GM23338 (cell line): Measurements from ENCODE around the gene TAF15. TPM values are rescaled to one million over a fixed set of nuclear protein-coding genes. Genes with fewer than 3 reads are reported as not detected.
A peak's percentile ranks its signal among the peaks of the same experiment; 100 is the strongest.

Experiments used
- ATAC-seq: fragments of 200-7000 bp; cut with Tn5 transposase; 3 replicates; pipeline ENCODE4 v1.9.1; 2020
- DNase-seq: peaks from one replicate; pipeline ENCODE4 v3.0.0-alpha.2; 2015; ENCODE audit warnings: low spot score
- H2AFZ ChIP-seq: fragments of 200-600 bp; sonication (generic); 2 replicates; pipeline ENCODE4 v1.8.0; 2016; ENCODE audit warnings: antibody characterized with exemption, mild to moderate bottlenecking, moderate library complexity
- H3F3A ChIP-seq: fragments of 200-600 bp; sonication (generic); replicated peaks from 2 replicates; pipeline ENCODE4 v1.8.0; 2017; ENCODE audit warnings: antibody characterized with exemption, mixed run types, low read depth
- H3K27ac ChIP-seq: fragments of 200-600 bp; sonication (generic); 2 replicates; pipeline ENCODE4 v1.6.1; 2016; ENCODE audit warnings: low read depth
- H3K27me3 ChIP-seq: fragments of 200-600 bp; sonication (generic); 2 replicates; pipeline ENCODE4 v1.8.0; 2016; ENCODE audit warnings: mild to moderate bottlenecking, mixed run types, moderate library complexity; ENCODE audit not compliant: insufficient read depth
- H3K36me3 ChIP-seq: fragments of 200-600 bp; sonication (generic); 2 replicates; pipeline ENCODE4 v1.8.0; 2016; ENCODE audit warnings: mild to moderate bottlenecking; ENCODE audit not compliant: insufficient read depth
- H3K4me1 ChIP-seq: fragments of 200-600 bp; sonication (generic); 2 replicates; pipeline ENCODE4 v1.8.0; 2016; ENCODE audit warnings: mild to moderate bottlenecking, moderate library complexity; ENCODE audit not compliant: insufficient read depth
- H3K4me2 ChIP-seq: fragments of 200-600 bp; sonication (generic); 2 replicates; pipeline ENCODE4 v1.7.1; 2017; ENCODE audit warnings: mixed run types
- H3K4me3 ChIP-seq: fragments of 200-600 bp; sonication (generic); 2 replicates; pipeline ENCODE4 v1.6.1; 2016; ENCODE audit warnings: mixed run types
- H3K79me2 ChIP-seq: fragments of 200-600 bp; sonication (generic); replicated peaks from 2 replicates; pipeline ENCODE4 v1.8.0; 2017; ENCODE audit warnings: mild to moderate bottlenecking; ENCODE audit not compliant: insufficient read depth
- H3K9me2 ChIP-seq: fragments of 200-600 bp; sonication (generic); 2 replicates; pipeline ENCODE4 v1.8.0; 2017; ENCODE audit not compliant: insufficient read depth
- H4K20me1 ChIP-seq: fragments of 200-600 bp; sonication (generic); replicated peaks from 2 replicates; pipeline ENCODE4 v1.8.0; 2017; ENCODE audit warnings: mild to moderate bottlenecking; ENCODE audit not compliant: insufficient read depth
- H3K27ac Mint-ChIP-seq: 2 replicates; pipeline ENCODE4 v1.8.0; 2020; ENCODE audit warnings: inconsistent platforms, mild to moderate bottlenecking, moderate library complexity, mixed read lengths
- H3K27me3 Mint-ChIP-seq: 3 replicates; pipeline ENCODE4 v1.8.0; 2022; ENCODE audit warnings: low read depth, mild to moderate bottlenecking, moderate library complexity, mixed read lengths, inconsistent platforms; ENCODE audit not compliant: insufficient read depth, poor library complexity
- H3K36me3 Mint-ChIP-seq: 3 replicates; pipeline ENCODE4 v1.8.0; 2021; ENCODE audit warnings: low read depth, mild to moderate bottlenecking, inconsistent platforms, moderate library complexity, mixed read lengths
- H3K4me1 Mint-ChIP-seq: 3 replicates; pipeline ENCODE4 v1.8.0; 2020; ENCODE audit warnings: mild to moderate bottlenecking, inconsistent platforms, mixed read lengths
- H3K4me3 Mint-ChIP-seq: 3 replicates; pipeline ENCODE4 v1.8.0; 2021; ENCODE audit warnings: moderate library complexity, mild to moderate bottlenecking, inconsistent platforms, mixed read lengths
- H3K9me3 Mint-ChIP-seq: 3 replicates; pipeline ENCODE4 v1.8.0; 2020; ENCODE audit warnings: moderate library complexity, mild to moderate bottlenecking, inconsistent platforms, mixed read lengths
- CREB1 ChIP-seq: fragments of 250-450 bp; sonication (Bioruptor Pico); IDR thresholded peaks from 2 replicates; pipeline ENCODE4 v1.5.0; 2020; ENCODE audit warnings: low read depth, mild to moderate bottlenecking, moderate library complexity
- EZH2 ChIP-seq: fragments of 200-600 bp; sonication (generic); IDR thresholded peaks from one replicate; pipeline ENCODE4 v1.8.0; 2017; ENCODE audit warnings: antibody characterized with exemption, mild to moderate bottlenecking, low read depth; ENCODE audit not compliant: unreplicated experiment
- EZH2phosphoT487 ChIP-seq: fragments of 200-600 bp; sonication (generic); IDR thresholded peaks from one replicate; pipeline ENCODE4 v1.8.1; 2018; ENCODE audit warnings: antibody characterized with exemption; ENCODE audit not compliant: unreplicated experiment
- NANOG ChIP-seq: IDR thresholded peaks from 2 replicates; pipeline ENCODE4 v1.6.1; 2016; ENCODE audit warnings: antibody characterized with exemption, borderline replicate concordance
- POLR2AphosphoS5 ChIP-seq: IDR thresholded peaks from 2 replicates; pipeline ENCODE4 v1.6.1; 2016; ENCODE audit warnings: antibody characterized with exemption, low read depth
- STAT1 ChIP-seq: IDR thresholded peaks from one replicate; pipeline ENCODE4 v1.6.1; 2016; ENCODE audit warnings: antibody characterized with exemption; ENCODE audit not compliant: unreplicated experiment
- polyA plus RNA-seq: library from polyadenylated mRNA; unstranded; fragments of >200 nt; fragmentation: Nextera tagmentation; extraction: Ambion mirVana; gene quantifications from 2 replicates; pipeline ENCODE4 v1.2.1, GENCODE V29; 2016
- total RNA-seq: library from RNA; depleted of rRNA; stranded (reverse); fragments of >200 nt; shearing (Covaris generic); gene quantifications from 2 replicates; pipeline ENCODE4 v1.2.3, GENCODE V29; 2014
- TF ChIP-seq, protein P1 (sequence below), 2 experiments: fragments of 200-600 bp in 1 of 2; sonication (generic) in 1 of 2; conservative IDR thresholded peaks; 2 replicates each; pipeline versions ENCODE4 v1.5.1 to v1.6.1; 2016 to 2017; ENCODE audit warnings: antibody characterized with exemption in 2 of 2, low read depth in 2 of 2, mild to moderate bottlenecking in 2 of 2, moderate library complexity in 1 of 2
- TF ChIP-seq, protein P2 (sequence below): IDR thresholded peaks from 2 replicates; pipeline ENCODE4 v1.6.1; 2016; ENCODE audit warnings: antibody characterized with exemption

Gene TAF15
- total and polyA plus RNA-seq, 2 experiments from 2014 or later = 33.8 to 109 TPM

DNA sequence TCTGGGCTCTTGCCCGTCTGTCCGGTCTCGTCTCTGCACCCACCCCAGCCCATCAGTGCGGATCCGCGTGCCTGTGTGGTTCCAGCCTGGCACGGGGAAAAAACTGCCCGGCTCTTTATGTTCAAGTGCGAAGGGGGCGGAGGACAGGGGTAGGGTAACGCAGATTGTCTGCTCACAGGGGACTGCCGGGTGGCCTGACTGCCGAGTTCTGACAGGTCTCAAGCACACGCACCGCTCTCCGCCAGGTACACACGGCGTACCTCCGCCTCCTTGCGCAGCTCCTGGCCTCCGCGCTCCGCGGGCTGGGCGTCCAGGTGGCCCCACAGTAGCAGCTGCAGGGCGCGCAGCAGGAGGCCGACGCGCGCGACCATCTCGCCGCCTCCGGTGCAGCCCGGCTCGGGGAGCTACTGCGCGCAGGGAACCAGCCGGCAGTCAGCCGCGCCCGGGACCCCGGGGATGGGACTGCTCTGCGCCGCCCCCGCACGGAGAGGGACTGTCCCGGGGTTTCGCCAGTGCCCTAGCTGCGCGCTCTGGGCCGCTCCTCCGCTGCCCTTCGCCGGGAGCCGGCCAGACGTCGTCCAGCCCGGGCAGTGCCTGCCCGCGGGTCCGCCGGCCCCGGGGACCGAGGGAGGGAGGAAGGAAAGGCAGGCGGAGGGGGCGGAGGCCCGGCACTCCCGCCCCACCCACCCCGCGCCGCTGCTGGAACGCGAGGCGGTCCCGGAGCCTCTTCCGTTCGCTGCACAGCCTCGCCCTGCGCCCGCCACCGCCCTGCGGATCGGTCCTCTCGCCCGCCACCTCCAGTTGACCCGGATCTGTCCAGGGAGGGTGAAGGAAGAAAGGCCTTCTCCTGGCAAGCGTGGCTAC lies 14.0 kb upstream of the TAF15 start, which contains the start of gene MMP28:
TSS of gene MMP28 (minus strand) at position 635 of the 864 bp plus-strand sequence. CDS start at position 371, 264 bp downstream.
- peaks cover 11% of the 10 kb centered on the region for H3F3A ChIP-seq
- no peak within 1 kb of the TSS for H3K27ac ChIP-seq
- H3K79me2 ChIP-seq = no peaks in the 10 kb centered on the region
- no peaks in the 10 kb centered on the region; the same call in 2 of the 3 replicates for H3K36me3 Mint-ChIP-seq
- H3K4me3 ChIP-seq = peak within 1 kb of the TSS; percentile 70
- H4K20me1 ChIP-seq = no peaks in the 10 kb centered on the region
- peak within 1 kb of the TSS; percentile 70 for H3K4me3 Mint-ChIP-seq
- peaks cover 10% of the 10 kb centered on the region; the same call in 2 of the 3 replicates for H3K4me1 Mint-ChIP-seq
- ATAC-seq (peak; percentile 80), DNase-seq (peak; percentile 69)
- H3K9me2 ChIP-seq = no peaks in the 10 kb centered on the region
- H3K27me3 ChIP-seq = peaks cover 78% of the 10 kb centered on the region
- peaks cover 49% of the 10 kb centered on the region for H3K27me3 Mint-ChIP-seq
- H2AFZ ChIP-seq = peak within 1 kb of the TSS; percentile 97
- 0 out of 2 replicates have a peak, but pooled peaks cover 5% of the 10 kb centered on the region for H3K4me1 ChIP-seq
- H3K4me2 ChIP-seq = peak within 1 kb of the TSS; percentile 91
- H3K36me3 ChIP-seq = no peaks in the 10 kb centered on the region
- no peak within 1 kb of the TSS for H3K27ac Mint-ChIP-seq
- no peaks in the 10 kb centered on the region for H3K9me3 Mint-ChIP-seq
- TF ChIP-seq EZH2 (peak; percentile 48), POLR2AphosphoS5 (no peak)

DNA sequence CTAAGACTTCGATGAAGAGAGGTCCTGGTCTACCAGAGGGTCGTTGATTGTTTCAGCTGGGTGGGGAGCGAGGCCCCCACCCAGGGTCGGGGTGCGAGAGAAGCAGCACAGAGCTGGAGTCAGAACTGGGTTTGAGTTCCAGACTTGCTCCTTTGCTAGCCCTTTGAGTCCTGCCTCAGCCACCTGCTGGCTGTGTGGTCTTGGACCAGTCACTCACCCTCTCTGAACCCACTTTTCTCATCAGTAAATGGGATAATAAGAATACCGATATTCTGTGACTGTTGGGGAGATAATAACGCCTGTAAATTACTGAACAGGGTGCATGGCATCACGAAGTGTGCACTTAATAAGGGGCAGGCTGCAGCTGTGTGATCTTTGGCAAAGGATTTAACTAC lies 13.4 kb upstream of the TAF15 start:
- Mint-ChIP-seq H3K4me3 (peak overlapping the region; percentile 67), H3K27me3 (peaks cover 49% of the 10 kb centered on the region), H3K4me1 (peaks cover 10% of the 10 kb centered on the region; the same call in 2 of the 3 replicates), H3K9me3 (no peaks in the 10 kb centered on the region), H3K27ac (no peak overlapping the region), H3K36me3 (no peaks in the 10 kb centered on the region; the same call in 2 of the 3 replicates)
- H4K20me1 ChIP-seq = no peaks in the 10 kb centered on the region
- no peaks in the 10 kb centered on the region for H3K36me3 ChIP-seq
- H2AFZ ChIP-seq = peak overlapping the region; percentile 97
- TF ChIP-seq, protein P1, sequence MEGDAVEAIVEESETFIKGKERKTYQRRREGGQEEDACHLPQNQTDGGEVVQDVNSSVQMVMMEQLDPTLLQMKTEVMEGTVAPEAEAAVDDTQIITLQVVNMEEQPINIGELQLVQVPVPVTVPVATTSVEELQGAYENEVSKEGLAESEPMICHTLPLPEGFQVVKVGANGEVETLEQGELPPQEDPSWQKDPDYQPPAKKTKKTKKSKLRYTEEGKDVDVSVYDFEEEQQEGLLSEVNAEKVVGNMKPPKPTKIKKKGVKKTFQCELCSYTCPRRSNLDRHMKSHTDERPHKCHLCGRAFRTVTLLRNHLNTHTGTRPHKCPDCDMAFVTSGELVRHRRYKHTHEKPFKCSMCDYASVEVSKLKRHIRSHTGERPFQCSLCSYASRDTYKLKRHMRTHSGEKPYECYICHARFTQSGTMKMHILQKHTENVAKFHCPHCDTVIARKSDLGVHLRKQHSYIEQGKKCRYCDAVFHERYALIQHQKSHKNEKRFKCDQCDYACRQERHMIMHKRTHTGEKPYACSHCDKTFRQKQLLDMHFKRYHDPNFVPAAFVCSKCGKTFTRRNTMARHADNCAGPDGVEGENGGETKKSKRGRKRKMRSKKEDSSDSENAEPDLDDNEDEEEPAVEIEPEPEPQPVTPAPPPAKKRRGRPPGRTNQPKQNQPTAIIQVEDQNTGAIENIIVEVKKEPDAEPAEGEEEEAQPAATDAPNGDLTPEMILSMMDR (conservative IDR thresholded peaks at IDR 0.05; ENCODE audit: low read depth in 2 of 2) = no peak
- TF ChIP-seq CREB1 (CRISPR knock-in tag) (no peak), STAT1 (no peak), NANOG (no peak), EZH2phosphoT487 (no peak), EZH2 (no peak)
- TF ChIP-seq, protein P2, sequence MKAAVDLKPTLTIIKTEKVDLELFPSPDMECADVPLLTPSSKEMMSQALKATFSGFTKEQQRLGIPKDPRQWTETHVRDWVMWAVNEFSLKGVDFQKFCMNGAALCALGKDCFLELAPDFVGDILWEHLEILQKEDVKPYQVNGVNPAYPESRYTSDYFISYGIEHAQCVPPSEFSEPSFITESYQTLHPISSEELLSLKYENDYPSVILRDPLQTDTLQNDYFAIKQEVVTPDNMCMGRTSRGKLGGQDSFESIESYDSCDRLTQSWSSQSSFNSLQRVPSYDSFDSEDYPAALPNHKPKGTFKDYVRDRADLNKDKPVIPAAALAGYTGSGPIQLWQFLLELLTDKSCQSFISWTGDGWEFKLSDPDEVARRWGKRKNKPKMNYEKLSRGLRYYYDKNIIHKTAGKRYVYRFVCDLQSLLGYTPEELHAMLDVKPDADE = no peak
- peaks cover 77% of the 10 kb centered on the region for H3K27me3 ChIP-seq
- peaks cover 11% of the 10 kb centered on the region for H3F3A ChIP-seq
- DNase-seq = no peak
- H3K27ac ChIP-seq = no peak overlapping the region
- 0 out of 2 replicates have a peak, but pooled peaks cover 5% of the 10 kb centered on the region for H3K4me1 ChIP-seq
- ATAC-seq = no peak
- no peaks in the 10 kb centered on the region for H3K79me2 ChIP-seq
- H3K4me3 ChIP-seq = peak overlapping the region; percentile 70
- peak overlapping the region; percentile 91 for H3K4me2 ChIP-seq
- H3K9me2 ChIP-seq = no peaks in the 10 kb centered on the region
